ENCODE results near the gene DLG2. TPM values are rescaled to one million over a fixed set of nuclear protein-coding genes. Genes with fewer than 3 reads are reported as not detected.

DLG2 gene
- polyA plus RNA-seq, 3 donors = 0.24 to 0.39 TPM; not detected in 1

GRCh38 chr11:83472806-83473205, 2154.3 kb downstream of the DLG2 start:
- no peaks in the 10 kb centered on the region for H3K4me1 ChIP-seq (ENCODE audit: control insufficient read depth in 1 of 2, insufficient read depth in 2 of 2, low read length in 2 of 2)
- DNase-seq = no peak
- no peak overlapping the region for H3K4me2 ChIP-seq (replicated peaks; ENCODE audit: extremely low read depth, low read length, poor library complexity, severe bottlenecking)
- TF ChIP-seq CTCF (IDR thresholded peaks at IDR 0.05) = no peak
- peaks cover 0 to 3% (median 0%) of the 10 kb centered on the region in 7 donors for H3K9me3 Mint-ChIP-seq
- H3K9me3 ChIP-seq (replicated peaks in 1 of 2; ENCODE audit: control insufficient read depth in 1 of 2, insufficient read depth in 1 of 2, low read length in 2 of 2) = no peaks in the 10 kb centered on the region
- no peaks in the 10 kb centered on the region for H3K27me3 ChIP-seq (ENCODE audit: control insufficient read depth in 2 of 2, insufficient read depth in 2 of 2, low read length in 2 of 2)
- no peak overlapping the region for H3K27ac Mint-ChIP-seq
- no peaks in the 10 kb centered on the region for H3K4me1 Mint-ChIP-seq
- no peaks in the 10 kb centered on the region for H3K27me3 Mint-ChIP-seq (ENCODE audit: low read depth in 3 of 3)
- H3K36me3 ChIP-seq (replicated peaks in 1 of 2; ENCODE audit: control insufficient read depth in 1 of 2, insufficient read depth in 2 of 2, low read length in 2 of 2) = no peaks in the 10 kb centered on the region
- no peak overlapping the region for H3K27ac ChIP-seq (ENCODE audit: low read depth in 1 of 2, low read length in 2 of 2)
- H3K9ac ChIP-seq (ENCODE audit: insufficient read depth, low read length, poor library complexity, severe bottlenecking) = no peak overlapping the region
- H3K4me3 Mint-ChIP-seq = no peak overlapping the region
- no peak overlapping the region for H3K4me3 ChIP-seq (replicated peaks in 1 of 3; ENCODE audit: low read depth in 2 of 3, low read length in 3 of 3)
- intact Hi-C loops (cut with micrococcal nuclease) = no loop called here
- H4K20me1 ChIP-seq (ENCODE audit: insufficient read depth, low read length) = no peaks in the 10 kb centered on the region
- no peak overlapping the region for H2AFZ ChIP-seq (ENCODE audit: insufficient read depth, low read depth, low read length, poor library complexity, severe bottlenecking)
- no peaks in the 10 kb centered on the region for H3K36me3 Mint-ChIP-seq
- no peaks in the 10 kb centered on the region for H3K79me2 ChIP-seq (ENCODE audit: insufficient read depth, low read length)

- H3K27me3 ChIP-seq (ENCODE audit: control insufficient read depth in 2 of 2, insufficient read depth in 2 of 2, low read length in 2 of 2) = no peaks in the 10 kb centered on the region
- Mint-ChIP-seq H3K27me3 (ENCODE audit: low read depth in 3 of 3) (no peaks in the 10 kb centered on the region), H3K36me3 (no peaks in the 10 kb centered on the region), H3K9me3 (peaks cover 0 to 3% (median 0%) of the 10 kb centered on the region in 7 donors), H3K4me1 (no peaks in the 10 kb centered on the region), H3K27ac (no peak overlapping the region), H3K4me3 (no peak overlapping the region)
- no peaks in the 10 kb centered on the region for H3K9me3 ChIP-seq (replicated peaks in 1 of 2; ENCODE audit: control insufficient read depth in 1 of 2, insufficient read depth in 1 of 2, low read length in 2 of 2)
- no peak overlapping the region for H3K27ac ChIP-seq (ENCODE audit: low read depth in 1 of 2, low read length in 2 of 2)
- no peak overlapping the region for H2AFZ ChIP-seq (ENCODE audit: insufficient read depth, low read depth, low read length, poor library complexity, severe bottlenecking)
- WGBS (ENCODE audit: insufficient coverage) = no CpG with 5 or more reads among the region's 5 CpGs
- intact Hi-C loops (cut with micrococcal nuclease) = no loop called here
- H4K20me1 ChIP-seq (ENCODE audit: insufficient read depth, low read length) = no peaks in the 10 kb centered on the region
- H3K9ac ChIP-seq (ENCODE audit: insufficient read depth, low read length, poor library complexity, severe bottlenecking) = no peak overlapping the region
- H3K36me3 ChIP-seq (replicated peaks in 1 of 2; ENCODE audit: control insufficient read depth in 1 of 2, insufficient read depth in 2 of 2, low read length in 2 of 2) = no peaks in the 10 kb centered on the region
- no peak overlapping the region for H3K4me3 ChIP-seq (replicated peaks in 1 of 3; ENCODE audit: low read depth in 2 of 3, low read length in 3 of 3)
- no peak for DNase-seq
- TF ChIP-seq CTCF (IDR thresholded peaks at IDR 0.05) = no peak
- H3K4me1 ChIP-seq (ENCODE audit: control insufficient read depth in 1 of 2, insufficient read depth in 2 of 2, low read length in 2 of 2) = no peaks in the 10 kb centered on the region
- H3K4me2 ChIP-seq (replicated peaks; ENCODE audit: extremely low read depth, low read length, poor library complexity, severe bottlenecking) = no peak overlapping the region
- no peaks in the 10 kb centered on the region for H3K79me2 ChIP-seq (ENCODE audit: insufficient read depth, low read length)
Measured at GRCh38 chr11:83471831-83472727, 2155.1 kb downstream of the DLG2 start.

Data from CD14-positive monocyte (primary cell).